H1 (cell line): ENCODE measurements around the gene BLVRA. TPM values are rescaled to one million over a fixed set of nuclear protein-coding genes. Genes with fewer than 3 reads are reported as not detected.

Experiments used
- HDAC2 ChIP-seq, 2 experiments: fragments of 300-600 bp in 1 of 2; sonication (generic) in 1 of 2; IDR thresholded peaks; 2 replicates each; pipeline ENCODE4 v1.6.1; 2011 to 2012; ENCODE audit warnings: low read depth in 2 of 2, low read length in 2 of 2, mild to moderate bottlenecking in 2 of 2, moderate library complexity in 2 of 2, borderline replicate concordance in 1 of 2, inconsistent platforms in 1 of 2
- polyA plus RNA-seq, 7 experiments: library from polyadenylated mRNA; depleted of rRNA in 3 of 7; stranded (reverse) in 5 of 7; unstranded in 2 of 7; fragments of >200 nt in 5 of 7; fragments of 200-250 nt in 2 of 7; gene quantifications; 1 replicate in 5 of 7; 2 replicates in 1 of 7; 4 replicates in 1 of 7; pipeline versions ENCODE4 v1.2.1 to v1.2.3, GENCODE V29; 2011 to 2013; ENCODE audit warnings: missing spikeins in 2 of 7, mixed read lengths in 2 of 7
- total RNA-seq: library from RNA; stranded (reverse); fragmentation: NEBNext Ultra II Directional; extraction: Animal tissue kit (Norgen Biotek cat#: 25700); gene quantifications from 2 replicates; pipeline ENCODE4 v1.2.1, GENCODE V29; 2021

Gene BLVRA
- total and polyA plus RNA-seq, 2 of the 8 experiments (the other 6 are each of a cell fraction or from before 2014, with no cell fraction given) = 16.1 to 37.1 TPM

DNA sequence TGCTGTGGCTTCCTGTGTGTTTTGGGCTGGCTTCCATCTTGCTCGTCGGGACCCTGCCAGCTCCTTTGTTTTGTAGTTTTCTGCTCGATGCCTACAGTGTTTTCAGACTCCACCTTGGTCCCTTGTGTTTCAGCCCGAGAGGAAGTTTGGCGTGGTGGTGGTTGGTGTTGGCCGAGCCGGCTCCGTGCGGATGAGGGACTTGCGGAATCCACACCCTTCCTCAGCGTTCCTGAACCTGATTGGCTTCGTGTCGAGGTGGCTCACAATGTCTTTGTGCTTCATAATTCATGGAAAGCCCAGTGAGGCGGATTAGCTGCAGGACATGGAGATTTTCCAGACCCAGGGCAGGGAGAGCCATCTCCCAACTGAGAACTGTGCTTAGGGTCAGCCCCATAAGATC is 29.3 kb downstream of the BLVRA start (continued):
- no peak for TF ChIP-seq HDAC2 (IDR thresholded peaks at IDR 0.05; ENCODE audit: borderline replicate concordance in 1 of 2, low read depth in 2 of 2, low read length in 2 of 2)
